ENCODE results near the gene EVI5.

Gene EVI5

DNA sequence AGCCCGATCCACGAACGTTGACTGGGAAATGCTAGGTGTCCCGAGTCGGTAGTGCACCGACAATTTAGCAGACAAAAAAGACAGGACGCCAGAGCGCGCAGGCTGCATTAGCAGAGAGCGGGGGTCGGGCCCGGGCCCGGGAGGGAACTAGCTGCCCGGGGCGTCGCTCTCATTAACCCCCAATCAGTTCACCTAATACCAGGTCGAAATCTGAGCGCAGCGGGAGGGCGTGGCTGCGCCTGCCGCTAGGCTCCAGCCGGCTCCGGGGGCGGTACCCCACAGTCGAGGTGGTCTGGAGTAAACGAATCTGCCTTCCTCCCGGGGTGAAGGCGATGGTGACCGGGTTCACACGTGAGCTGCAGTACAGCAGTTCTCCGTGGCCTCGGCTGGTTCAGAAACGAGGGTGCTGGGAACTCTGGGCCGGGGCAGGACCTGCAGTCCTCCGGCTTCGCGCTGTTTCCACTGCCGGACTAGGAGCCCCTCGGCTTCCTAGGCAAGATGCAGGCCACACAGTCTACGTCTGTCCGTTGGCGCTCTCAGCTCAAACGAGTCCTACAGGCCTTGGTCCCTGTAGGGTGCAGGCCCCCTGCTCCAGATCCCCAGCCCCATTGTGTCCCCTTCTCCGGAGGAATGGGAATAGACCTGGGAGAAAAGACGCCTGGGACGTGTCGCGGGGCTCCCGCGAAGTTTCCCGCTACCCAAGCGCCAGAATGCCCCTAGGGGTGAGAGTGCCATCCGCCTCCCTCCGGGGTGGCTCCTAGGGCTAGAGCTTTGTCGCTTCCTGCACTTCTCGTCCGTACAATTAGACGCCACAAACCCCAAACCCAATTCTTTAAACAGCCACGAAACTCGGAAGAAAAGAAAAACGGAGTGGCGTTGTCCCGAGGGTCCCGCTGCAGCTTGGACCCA, 300.2 kb downstream of the EVI5 start:
- DNase-seq (ENCODE audit: low read depth in 2 of 2), result peak in 1 of 2 donors; percentile 64

GRCh38 chr1:92483610-92484471, 301.1 kb downstream of the EVI5 start:
- DNase-seq (ENCODE audit: low read depth in 2 of 2), result peak; percentile 68 to 72

GRCh38 chr1:92482665-92483609, 302.0 kb downstream of the EVI5 start:
- no peak for DNase-seq (ENCODE audit: low read depth in 2 of 2)

DNA sequence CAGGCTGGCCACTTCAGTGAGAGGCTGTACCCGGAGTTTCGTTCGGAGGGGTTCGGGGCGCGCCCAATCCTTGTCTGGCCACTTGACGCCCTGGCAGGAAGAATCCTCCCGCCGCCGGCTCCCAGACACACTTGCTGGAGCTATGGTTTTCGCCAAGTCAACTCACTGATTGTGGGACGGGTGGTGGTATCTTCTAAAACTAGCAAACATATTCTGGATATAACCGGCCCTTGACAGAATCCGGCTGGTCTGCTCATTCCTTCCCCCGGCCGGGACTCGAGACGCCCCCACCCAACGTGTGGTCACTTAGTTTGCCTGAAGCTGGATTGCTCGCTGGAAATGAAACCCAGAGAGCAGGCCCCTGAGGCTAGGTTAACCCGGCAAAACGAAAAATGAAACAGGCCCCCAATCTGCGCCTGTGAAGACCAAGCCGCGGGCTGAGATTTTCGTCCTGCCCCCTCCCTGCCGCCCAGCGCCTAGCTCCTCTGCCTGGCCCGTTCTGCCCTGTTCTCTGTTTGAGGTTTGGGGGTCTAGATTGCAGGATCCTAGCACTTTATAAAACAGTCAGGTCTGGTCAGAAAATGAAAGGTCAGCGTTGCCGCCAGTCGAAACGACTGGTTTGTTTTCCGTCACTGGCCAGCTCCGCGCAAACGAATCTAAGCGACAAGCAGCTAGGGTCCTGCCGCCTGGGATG, 302.8 kb downstream of the EVI5 start:
- DNase-seq (ENCODE audit: low read depth in 2 of 2), result no peak

DNA sequence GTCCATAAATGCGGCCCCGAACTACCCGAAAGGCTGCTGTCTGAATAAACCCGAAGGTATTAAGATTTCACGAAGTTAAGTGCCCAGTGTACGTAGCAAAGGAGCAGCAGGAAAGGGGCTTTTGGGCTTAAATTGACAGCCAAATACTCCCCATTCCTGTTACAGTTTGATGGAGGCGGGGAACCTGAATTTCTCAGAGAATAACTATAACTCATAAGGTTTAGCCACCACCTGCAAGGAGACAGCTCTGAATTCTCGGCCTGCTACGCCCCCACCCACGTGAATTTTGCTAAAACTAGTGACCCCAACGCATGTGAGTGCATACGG, 303.3 kb downstream of the EVI5 start:
- no peak for DNase-seq (ENCODE audit: low read depth in 2 of 2)

DNA sequence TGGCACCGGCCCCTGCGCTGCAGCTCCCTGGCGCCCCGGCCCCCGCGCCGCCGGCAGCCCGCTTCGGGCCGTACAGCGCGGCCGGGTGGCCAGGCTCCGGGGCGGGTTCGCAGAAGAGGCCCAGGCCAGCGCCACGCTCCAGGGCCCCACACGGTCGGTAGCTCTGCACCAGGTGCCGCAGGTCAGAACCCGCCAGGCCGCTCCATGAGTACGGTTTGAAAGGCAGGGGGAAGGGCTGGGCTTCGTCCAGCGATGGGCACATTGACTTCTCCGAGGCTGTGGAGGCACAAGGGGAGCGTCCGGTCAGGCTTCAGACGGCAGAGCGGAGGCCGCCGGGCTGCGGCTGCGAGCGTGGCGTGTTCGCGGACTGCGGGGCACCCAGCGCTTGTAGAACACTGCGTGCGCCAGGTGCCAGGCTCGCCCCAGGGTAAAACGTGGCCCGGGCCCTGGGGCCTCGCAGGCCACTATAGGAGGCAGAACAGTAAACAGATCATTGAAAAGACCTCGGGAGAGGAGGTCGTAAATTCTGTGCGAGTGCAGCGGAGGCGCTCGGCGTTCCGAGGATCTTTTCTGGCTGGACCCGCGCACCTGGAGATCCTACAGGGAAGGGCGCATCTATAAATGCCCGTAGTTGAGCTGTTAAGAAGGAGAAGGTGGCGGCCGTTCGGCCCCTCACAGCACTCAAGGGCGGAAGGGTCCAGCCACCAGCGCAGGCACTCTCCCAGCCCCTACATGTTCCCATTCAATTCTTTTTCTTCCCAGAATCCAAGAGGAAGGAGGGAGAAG, 303.9 kb downstream of the EVI5 start:
- DNase-seq (ENCODE audit: low read depth in 2 of 2), result no peak

GRCh38 chr1:92480200-92480812, 304.6 kb downstream of the EVI5 start:
- DNase-seq (ENCODE audit: low read depth in 2 of 2), result no peak

DNA sequence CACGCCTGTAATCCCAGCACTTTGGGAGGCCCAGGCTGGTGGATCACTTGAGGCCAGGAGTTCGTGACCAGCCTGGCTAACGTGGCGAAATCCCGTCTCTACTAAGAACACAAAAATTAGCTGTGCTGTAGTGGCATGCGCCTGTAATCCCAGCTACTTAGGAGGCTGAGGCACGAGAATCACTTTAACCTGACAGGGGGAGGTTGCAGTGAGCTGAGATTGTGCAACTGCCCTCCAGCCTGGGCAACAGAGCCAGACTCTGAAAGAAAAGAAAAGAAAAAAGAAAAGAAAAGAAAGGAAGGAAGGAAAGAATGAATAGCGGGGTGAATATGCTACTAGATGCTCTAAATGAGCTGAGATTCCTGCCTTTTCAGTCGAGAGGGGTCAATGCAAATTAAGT, 305.3 kb downstream of the EVI5 start:
- DNase-seq (ENCODE audit: low read depth in 2 of 2), result no peak

DNA sequence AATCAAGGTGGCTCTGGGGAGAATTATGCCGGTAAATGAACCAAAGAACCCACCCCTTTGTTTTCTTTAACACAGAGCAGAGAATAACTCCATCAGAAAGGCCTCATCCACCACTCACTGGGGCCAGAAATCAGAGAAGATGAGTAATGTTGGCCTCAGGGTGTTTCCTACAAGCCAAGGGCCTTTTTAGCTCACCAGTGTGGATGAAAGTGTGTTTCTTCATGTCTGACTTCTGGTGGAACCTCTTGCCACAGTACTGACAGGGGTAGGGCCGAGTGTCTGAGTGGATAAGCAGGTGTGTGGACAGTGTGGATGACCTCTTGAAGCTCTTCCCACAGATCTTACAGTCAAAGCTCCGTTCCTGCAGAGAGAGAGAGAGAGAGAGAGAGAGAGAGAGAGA, 306.5 kb downstream of the EVI5 start:
- DNase-seq (ENCODE audit: low read depth in 2 of 2), result no peak

GRCh38 chr1:92476071-92476631, 308.8 kb downstream of the EVI5 start:
- DNase-seq (ENCODE audit: low read depth in 2 of 2), result no peak

GRCh38 chr1:92475029-92475428, 309.9 kb downstream of the EVI5 start:
- no peak for DNase-seq (ENCODE audit: low read depth in 2 of 2)

DNA sequence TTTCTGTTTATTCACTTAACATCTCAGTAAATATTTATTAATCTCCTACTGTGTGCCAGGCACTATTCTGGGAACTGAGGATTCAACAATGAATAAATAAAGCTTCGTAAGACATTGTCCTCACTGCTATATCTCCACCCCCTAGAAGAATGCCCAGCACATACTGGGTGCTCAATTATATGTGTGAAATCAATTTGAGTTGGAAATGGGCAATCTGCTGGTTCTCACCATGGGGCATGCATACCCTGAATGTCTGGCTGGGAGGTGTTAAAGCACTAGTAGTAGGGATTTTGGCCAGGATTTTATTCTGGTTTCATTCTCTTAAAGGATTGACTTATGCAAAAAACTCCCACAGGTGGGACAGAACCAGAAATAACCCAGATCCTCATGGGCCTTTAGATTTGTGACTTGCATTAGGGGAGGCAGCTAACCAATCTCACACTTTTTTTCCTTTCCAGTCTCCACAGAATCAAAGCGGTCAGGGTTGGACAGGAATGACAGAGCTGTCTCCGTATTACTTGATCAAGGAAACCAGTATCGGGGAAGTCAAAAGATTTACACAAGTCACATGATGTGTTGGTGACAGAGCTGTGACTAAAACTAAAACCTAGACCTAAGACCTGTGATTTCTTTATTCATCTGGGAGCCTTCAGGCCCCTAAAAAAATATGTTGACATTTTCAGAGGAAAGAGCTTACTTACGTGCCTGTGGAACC, 311.0 kb downstream of the EVI5 start:
- DNase-seq (ENCODE audit: low read depth in 2 of 2), result no peak

DNA sequence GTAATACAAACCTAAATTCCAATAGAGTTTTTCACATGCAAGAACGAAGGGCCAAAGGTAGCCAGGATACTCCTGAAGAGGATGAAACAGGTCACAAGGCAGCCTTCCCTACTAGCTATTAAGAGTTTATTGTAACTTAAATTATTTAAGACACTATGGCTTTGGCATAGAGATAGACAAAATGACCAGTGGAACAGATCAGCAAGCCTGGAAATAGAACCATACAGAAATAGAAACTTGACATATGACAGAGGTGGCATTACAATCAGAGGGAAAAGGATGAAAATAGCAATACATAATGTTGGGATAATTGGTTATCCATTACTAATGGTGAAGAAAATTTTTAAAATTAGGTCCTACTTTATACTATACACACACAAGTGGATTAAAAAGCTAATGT, 314.7 kb downstream of the EVI5 start:
- no peak for DNase-seq (ENCODE audit: low read depth in 2 of 2)

GRCh38 chr1:92466683-92467352, 318.1 kb downstream of the EVI5 start:
- no peak for DNase-seq (ENCODE audit: low read depth in 2 of 2)

GRCh38 chr1:92465256-92465647, 319.7 kb downstream of the EVI5 start:
- DNase-seq (ENCODE audit: low read depth in 2 of 2), result no peak

DNA sequence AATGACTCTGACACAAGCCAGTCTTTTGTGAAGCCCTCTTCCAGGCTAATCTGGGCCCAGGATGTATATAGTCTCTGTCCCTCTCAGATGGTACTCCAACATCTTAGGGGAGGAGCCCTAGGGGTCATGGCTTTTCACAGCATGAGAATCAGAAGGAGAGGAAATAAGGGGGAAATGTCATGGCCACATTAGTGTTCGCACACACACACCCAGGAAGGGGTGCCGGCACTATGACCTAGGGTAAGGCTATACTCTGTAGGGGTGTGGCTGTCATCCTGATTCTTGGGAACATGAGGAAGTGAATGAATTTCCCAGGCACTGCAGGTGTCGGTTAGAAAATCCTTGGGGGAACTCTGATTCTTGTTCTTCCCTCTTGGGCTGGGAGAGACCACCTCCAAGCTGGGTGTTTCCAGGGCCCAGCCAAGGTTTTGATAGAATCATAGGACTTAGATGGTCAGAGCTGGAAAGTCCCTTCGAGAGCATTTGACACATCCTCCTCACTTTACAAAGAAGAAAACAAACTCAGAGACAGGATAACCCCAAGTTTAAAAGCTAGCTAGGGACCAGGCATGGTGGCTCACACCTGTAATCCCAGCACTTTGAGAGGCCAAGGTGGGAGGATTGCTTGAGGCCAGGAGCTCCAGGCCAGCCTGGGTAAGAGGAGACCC, 320.2 kb downstream of the EVI5 start:
- no peak for DNase-seq (ENCODE audit: low read depth in 2 of 2)

DNA sequence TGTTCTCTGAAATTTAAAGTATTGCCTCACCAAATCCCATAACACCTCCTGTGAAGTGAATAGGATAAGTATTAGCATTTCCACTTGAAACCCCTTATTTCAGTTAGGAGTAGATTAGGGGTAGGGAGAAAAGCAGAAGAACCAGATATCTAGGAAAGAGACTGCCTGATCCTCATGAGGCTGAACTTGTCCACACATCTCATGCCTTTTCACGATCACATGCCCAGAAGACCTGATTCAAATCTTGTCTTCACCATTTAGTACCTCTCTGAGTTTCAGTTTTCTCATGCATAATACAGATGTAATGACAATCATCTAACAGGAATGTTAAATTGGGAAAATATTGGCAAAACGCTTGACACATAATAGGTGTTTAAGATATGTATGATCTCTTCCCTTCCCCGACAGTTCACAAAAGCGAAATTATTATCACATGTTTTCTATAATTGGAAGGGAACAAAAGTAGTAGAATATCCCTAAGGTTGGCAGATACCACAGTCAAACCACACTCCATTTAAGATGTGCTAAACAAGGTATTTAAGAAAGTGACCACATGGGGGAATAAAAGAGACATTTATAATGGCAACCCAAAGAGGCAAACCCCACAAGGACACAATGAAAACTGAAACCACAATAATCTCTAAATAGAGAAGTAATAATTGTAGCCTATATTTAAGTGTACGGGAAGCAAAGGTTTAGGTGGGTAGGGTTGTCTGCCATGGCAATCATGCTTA, 323.4 kb downstream of the EVI5 start:
- no peak for DNase-seq (ENCODE audit: low read depth in 2 of 2)
